Measurements from ENCODE around the gene PFN1. TPM values are rescaled to one million over a fixed set of nuclear protein-coding genes. Genes with fewer than 3 reads are reported as not detected.

PFN1 gene
- total and polyA plus RNA-seq, 9 of the 15 experiments (the other 6 are each of a cell fraction or from before 2014, with no cell fraction given) = 60.5 to 1,479 (median 456) TPM

DNA sequence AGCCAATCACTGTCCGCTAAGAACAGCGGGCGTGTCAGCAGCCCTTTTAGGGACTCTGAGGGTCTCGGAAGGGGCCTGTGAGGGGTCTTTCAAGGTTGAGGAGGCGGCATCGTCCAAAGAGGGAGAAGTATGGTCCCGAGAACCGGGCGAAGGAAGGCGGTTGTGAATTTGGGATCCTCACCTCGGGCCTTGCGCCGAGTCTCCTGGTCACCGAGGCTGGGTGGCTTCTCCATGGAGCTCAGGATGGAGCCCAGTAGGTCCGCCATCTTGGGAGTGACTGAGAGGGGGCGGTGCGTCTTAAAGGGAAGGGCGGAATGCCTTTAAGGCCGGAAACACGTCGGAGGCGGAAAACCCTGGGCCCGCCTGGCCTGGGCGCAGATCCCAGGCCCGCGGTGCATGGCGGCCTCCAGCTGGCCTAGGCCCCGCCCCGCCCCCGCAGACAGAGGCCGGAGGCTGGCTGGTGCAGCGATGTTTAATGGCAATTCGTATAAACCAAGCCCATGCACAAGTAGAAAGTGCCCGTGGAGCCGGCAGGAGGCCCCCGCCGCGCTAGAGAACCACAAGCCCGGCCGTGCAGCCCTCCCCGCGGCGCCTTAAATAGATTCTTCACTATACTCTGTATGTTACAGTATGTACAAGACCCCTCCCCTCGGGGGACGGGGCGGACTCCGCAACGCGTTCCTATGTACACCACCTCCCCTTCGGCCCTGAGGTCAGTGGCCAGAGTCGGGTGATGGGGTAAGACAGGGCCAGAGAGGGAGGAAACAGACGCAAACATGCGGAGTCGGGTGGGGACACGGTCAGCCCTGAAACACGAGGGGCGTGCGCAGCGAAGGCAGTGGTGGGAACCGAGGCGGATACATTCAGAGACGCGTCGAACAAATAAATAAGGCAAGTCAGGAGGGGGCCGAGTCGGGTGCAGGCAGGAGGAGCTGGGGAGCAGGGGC, 19.5 kb upstream of the PFN1 start, which contains the start of gene SPAG7 (continued):
- TF ChIP-seq DPF2 (IDR thresholded peaks at IDR 0.05) = no peak
- peak; percentile 84 for TF ChIP-seq DACH1 (IDR thresholded peaks at IDR 0.05; ENCODE audit: partially characterized antibody)
- no peak for TF ChIP-seq TSC22D4 (tag; IDR thresholded peaks at IDR 0.05)
- TF ChIP-seq CHCHD3 (CRISPR knock-in tag; IDR thresholded peaks at IDR 0.05) = no peak
- no peak for TF ChIP-seq ZNF717 (CRISPR knock-in tag; IDR thresholded peaks at IDR 0.05)
- no peak for TF ChIP-seq KHSRP (IDR thresholded peaks at IDR 0.05)
- peak; percentile 36 for TF ChIP-seq CXXC5 (CRISPR knock-in tag; IDR thresholded peaks at IDR 0.05)
- peak; percentile 59; the same call in 1 of the 2 replicates for TF ChIP-seq KLF13 (tag; IDR thresholded peaks at IDR 0.05; ENCODE audit: borderline replicate concordance, low read depth)
- TF ChIP-seq ZNF79 (CRISPR knock-in tag; IDR thresholded peaks at IDR 0.05; ENCODE audit: low read depth) = no peak
- TF ChIP-seq YY1 (IDR thresholded peaks at IDR 0.05; ENCODE audit: borderline replicate concordance in 1 of 3, control insufficient read depth in 1 of 3, extremely low read depth in 1 of 3, insufficient read depth in 3 of 3, insufficient read length in 1 of 3, insufficient replicate concordance in 2 of 3, low read depth in 1 of 3, low read length in 2 of 3) = peak; percentile 84 to 97 (median 95)
- TF ChIP-seq, protein P1, sequence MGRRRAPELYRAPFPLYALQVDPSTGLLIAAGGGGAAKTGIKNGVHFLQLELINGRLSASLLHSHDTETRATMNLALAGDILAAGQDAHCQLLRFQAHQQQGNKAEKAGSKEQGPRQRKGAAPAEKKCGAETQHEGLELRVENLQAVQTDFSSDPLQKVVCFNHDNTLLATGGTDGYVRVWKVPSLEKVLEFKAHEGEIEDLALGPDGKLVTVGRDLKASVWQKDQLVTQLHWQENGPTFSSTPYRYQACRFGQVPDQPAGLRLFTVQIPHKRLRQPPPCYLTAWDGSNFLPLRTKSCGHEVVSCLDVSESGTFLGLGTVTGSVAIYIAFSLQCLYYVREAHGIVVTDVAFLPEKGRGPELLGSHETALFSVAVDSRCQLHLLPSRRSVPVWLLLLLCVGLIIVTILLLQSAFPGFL (CRISPR knock-in tag; IDR thresholded peaks at IDR 0.05) = no peak
- no peak for TF ChIP-seq MCM2 (IDR thresholded peaks at IDR 0.05; ENCODE audit: low read depth)
- TF ChIP-seq TCF3 (CRISPR knock-in tag; IDR thresholded peaks at IDR 0.05) = no peak
- peak; percentile 83 for TF ChIP-seq POLR2G (IDR thresholded peaks at IDR 0.05; ENCODE audit: low read depth, low read length)
- TF ChIP-seq PHB2 (IDR thresholded peaks at IDR 0.05; ENCODE audit: low read depth) = no peak
- TF ChIP-seq LCOR (CRISPR knock-in tag; IDR thresholded peaks at IDR 0.05) = 0 out of 2 replicates have a peak, but pooled peaks have one; percentile 38
- TF ChIP-seq RB1 (IDR thresholded peaks at IDR 0.05; ENCODE audit: low read depth) = 0 out of 2 replicates have a peak, but pooled peaks have one; percentile 47
- TF ChIP-seq BHLHE40 (IDR thresholded peaks at IDR 0.05; ENCODE audit: low read length) = no peak
- TF ChIP-seq CCNT2 (IDR thresholded peaks at IDR 0.05; ENCODE audit: borderline replicate concordance, extremely low read depth, insufficient read length, low read depth, low read length) = peak; percentile 84
- TF ChIP-seq SRSF7 (optimal IDR thresholded peaks at IDR 0.05; ENCODE audit: low read depth, low read length) = no peak
- peak; percentile 62 for TF ChIP-seq KDM5B (IDR thresholded peaks at IDR 0.05; ENCODE audit: insufficient replicate concordance, low read depth, low read length)
- no peak for TF ChIP-seq CBX2 (IDR thresholded peaks at IDR 0.05; ENCODE audit: insufficient read depth, low read length, poor library complexity, severe bottlenecking)
- no peak for TF ChIP-seq ZNF197 (CRISPR knock-in tag; IDR thresholded peaks at IDR 0.05; ENCODE audit: low read depth)
- no peak for TF ChIP-seq PHB (CRISPR knock-in tag; IDR thresholded peaks at IDR 0.05)
- peak; percentile 83 for TF ChIP-seq TAF1 (IDR thresholded peaks at IDR 0.05; ENCODE audit: control insufficient read depth, extremely low read depth, insufficient read depth, low read length, severe bottlenecking)
